ENCODE results near the gene CACNB4. TPM values are rescaled to one million over a fixed set of nuclear protein-coding genes. Genes with fewer than 3 reads are reported as not detected.

Gene CACNB4
- total RNA-seq, 2 experiments from 2014 or later: 0.34 to 0.41 TPM

- ATAC-seq: no peak
- CTCF ChIA-PET: interaction anchor here (1.2 to 1.5 kb wide), 3 partner anchors 12 to 24 kb away, joined by 4 to 6 read pairs (median 5); no protein-coding TSS in a partner anchor
- Mint-ChIP-seq H3K36me3 (ENCODE audit: low read depth) (no peaks in the 10 kb centered on the region), H3K9me3 (no peaks in the 10 kb centered on the region), H3K27me3 (peaks cover 4% of the 10 kb centered on the region), H3K27ac (no peak overlapping the region), H3K4me3 (no peak overlapping the region), H3K4me1 (ENCODE audit: low read depth) (peaks cover 2% of the 10 kb centered on the region)
- no peak for DNase-seq
- POLR2A ChIA-PET: no interaction called here
- TF ChIP-seq CTCF (IDR thresholded peaks at IDR 0.05): no peak
- intact Hi-C loops (cut with micrococcal nuclease): no loop called here
Measured at GRCh38 chr2:152049541-152049940, 49.3 kb downstream of the CACNB4 start.

- ChIA-PET CTCF (interaction anchor here (0.7 to 1.8 kb wide), 8 partner anchors 10 to 225 kb away, joined by 3 to 5 read pairs (median 3); no protein-coding TSS in a partner anchor), POLR2A (no interaction called here)
- DNase-seq (no peak), ATAC-seq (peak; percentile 39)
- no peak overlapping the region for H3K27ac Mint-ChIP-seq
- intact Hi-C loops (cut with micrococcal nuclease): no loop called here
- H3K4me1 Mint-ChIP-seq (ENCODE audit: low read depth): no peaks in the 10 kb centered on the region
- no peaks in the 10 kb centered on the region for H3K36me3 Mint-ChIP-seq (ENCODE audit: low read depth)
- peak; percentile 54 for TF ChIP-seq CTCF (IDR thresholded peaks at IDR 0.05)
- peaks cover 4% of the 10 kb centered on the region for H3K27me3 Mint-ChIP-seq
- H3K4me3 Mint-ChIP-seq: no peak overlapping the region
- no peaks in the 10 kb centered on the region for H3K9me3 Mint-ChIP-seq
Measured at GRCh38 chr2:152047824-152048471, 50.9 kb downstream of the CACNB4 start.

GRCh38 chr2:152046940-152047339, 51.9 kb downstream of the CACNB4 start:
- intact Hi-C loops (cut with micrococcal nuclease): no loop called here
- no peak overlapping the region for H3K27ac Mint-ChIP-seq
- POLR2A ChIA-PET: interaction anchor here (0.6 kb wide), 1 partner anchor 12 kb away, joined by 3 read pairs; no protein-coding TSS in a partner anchor
- CTCF ChIA-PET: interaction anchor here (1.8 to 2.5 kb wide), 3 partner anchors 9 to 21 kb away, joined by 4 to 19 read pairs (median 15); no protein-coding TSS in a partner anchor
- H3K27me3 Mint-ChIP-seq: peaks cover 4% of the 10 kb centered on the region
- no peaks in the 10 kb centered on the region for H3K36me3 Mint-ChIP-seq (ENCODE audit: low read depth)
- no peak for DNase-seq
- TF ChIP-seq CTCF (IDR thresholded peaks at IDR 0.05): no peak
- H3K9me3 Mint-ChIP-seq: no peaks in the 10 kb centered on the region
- ATAC-seq: no peak
- no peak overlapping the region for H3K4me3 Mint-ChIP-seq
- no peaks in the 10 kb centered on the region for H3K4me1 Mint-ChIP-seq (ENCODE audit: low read depth)

- Mint-ChIP-seq H3K27ac (no peak overlapping the region), H3K9me3 (no peaks in the 10 kb centered on the region), H3K4me1 (ENCODE audit: low read depth) (no peaks in the 10 kb centered on the region), H3K27me3 (no peaks in the 10 kb centered on the region), H3K36me3 (ENCODE audit: low read depth) (no peaks in the 10 kb centered on the region), H3K4me3 (no peak overlapping the region)
- POLR2A ChIA-PET: no interaction called here
- DNase-seq (no peak), ATAC-seq (no peak)
- CTCF ChIA-PET: interaction anchor here (1.0 to 1.5 kb wide), 3 partner anchors 16 to 18 kb away, joined by 3 to 5 read pairs (median 5); no protein-coding TSS in a partner anchor
- no peak for TF ChIP-seq CTCF (IDR thresholded peaks at IDR 0.05)
- intact Hi-C loops (cut with micrococcal nuclease): no loop called here
Measured at GRCh38 chr2:152042636-152043615, 55.9 kb downstream of the CACNB4 start.
